WI38 (cell line): ENCODE results near the gene TMEM60.

Experiments
- H3K4me3 ChIP-seq: 2 replicates; pipeline ENCODE4 v1.5.1; 2011; ENCODE audit warnings: low read depth, mild to moderate bottlenecking, control low read depth, low read length
- TF ChIP-seq, protein P1 (sequence below): IDR thresholded peaks from 2 replicates; pipeline ENCODE4 v1.5.1; 2012; ENCODE audit warnings: low read depth, mild to moderate bottlenecking, control low read depth, low read length

The TMEM60 gene

GRCh38 chr7:77771901-77772300, 26.3 kb downstream of the TMEM60 start:
- TF ChIP-seq, protein P1, sequence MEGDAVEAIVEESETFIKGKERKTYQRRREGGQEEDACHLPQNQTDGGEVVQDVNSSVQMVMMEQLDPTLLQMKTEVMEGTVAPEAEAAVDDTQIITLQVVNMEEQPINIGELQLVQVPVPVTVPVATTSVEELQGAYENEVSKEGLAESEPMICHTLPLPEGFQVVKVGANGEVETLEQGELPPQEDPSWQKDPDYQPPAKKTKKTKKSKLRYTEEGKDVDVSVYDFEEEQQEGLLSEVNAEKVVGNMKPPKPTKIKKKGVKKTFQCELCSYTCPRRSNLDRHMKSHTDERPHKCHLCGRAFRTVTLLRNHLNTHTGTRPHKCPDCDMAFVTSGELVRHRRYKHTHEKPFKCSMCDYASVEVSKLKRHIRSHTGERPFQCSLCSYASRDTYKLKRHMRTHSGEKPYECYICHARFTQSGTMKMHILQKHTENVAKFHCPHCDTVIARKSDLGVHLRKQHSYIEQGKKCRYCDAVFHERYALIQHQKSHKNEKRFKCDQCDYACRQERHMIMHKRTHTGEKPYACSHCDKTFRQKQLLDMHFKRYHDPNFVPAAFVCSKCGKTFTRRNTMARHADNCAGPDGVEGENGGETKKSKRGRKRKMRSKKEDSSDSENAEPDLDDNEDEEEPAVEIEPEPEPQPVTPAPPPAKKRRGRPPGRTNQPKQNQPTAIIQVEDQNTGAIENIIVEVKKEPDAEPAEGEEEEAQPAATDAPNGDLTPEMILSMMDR: no peak
- no peak overlapping the region for H3K4me3 ChIP-seq

- TF ChIP-seq, protein P1: no peak
- H3K4me3 ChIP-seq: no peak overlapping the region
These were observed 27.9 kb downstream of the TMEM60 start for GRCh38 chr7:77770316-77770715.

DNA sequence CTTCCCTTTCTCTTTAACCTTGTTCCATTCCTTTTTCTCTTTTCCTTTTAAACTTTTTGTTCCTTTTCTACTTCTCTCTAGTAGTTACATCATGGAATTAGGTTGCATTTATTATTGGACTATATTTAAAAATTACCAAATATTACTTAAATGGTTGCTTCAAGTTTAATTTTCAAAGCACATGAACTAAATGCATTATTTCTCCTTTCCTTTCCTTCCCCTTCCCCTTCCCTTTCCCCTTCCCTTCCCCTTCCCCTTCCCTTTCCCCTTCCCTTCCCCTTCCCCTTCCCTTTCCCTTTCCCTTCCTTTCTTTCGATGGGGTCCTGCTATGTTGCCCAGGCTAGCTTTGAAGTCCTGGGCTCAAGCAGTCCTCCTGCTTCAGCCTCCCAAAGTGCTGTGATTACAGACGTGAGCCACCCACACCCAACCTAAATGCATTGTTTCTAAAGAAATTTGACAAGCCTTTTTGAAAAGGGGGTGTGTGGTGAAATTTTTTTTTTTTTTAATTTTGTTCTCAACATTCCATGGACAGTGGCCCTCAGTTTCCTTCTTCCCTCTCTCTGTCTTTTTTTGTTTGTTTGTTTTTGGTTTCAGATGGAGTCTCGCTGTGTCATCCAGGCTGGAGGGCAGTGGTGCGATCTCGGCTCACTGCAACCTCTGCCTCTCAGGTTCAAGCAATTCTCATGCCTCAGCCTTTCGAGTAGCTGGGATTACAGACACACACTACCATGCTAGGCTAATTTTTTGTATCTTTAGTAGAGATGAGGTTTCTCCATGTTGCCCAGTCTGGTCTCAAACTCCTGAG, 31.2 kb downstream of the TMEM60 start:
- TF ChIP-seq, protein P1: no peak

DNA sequence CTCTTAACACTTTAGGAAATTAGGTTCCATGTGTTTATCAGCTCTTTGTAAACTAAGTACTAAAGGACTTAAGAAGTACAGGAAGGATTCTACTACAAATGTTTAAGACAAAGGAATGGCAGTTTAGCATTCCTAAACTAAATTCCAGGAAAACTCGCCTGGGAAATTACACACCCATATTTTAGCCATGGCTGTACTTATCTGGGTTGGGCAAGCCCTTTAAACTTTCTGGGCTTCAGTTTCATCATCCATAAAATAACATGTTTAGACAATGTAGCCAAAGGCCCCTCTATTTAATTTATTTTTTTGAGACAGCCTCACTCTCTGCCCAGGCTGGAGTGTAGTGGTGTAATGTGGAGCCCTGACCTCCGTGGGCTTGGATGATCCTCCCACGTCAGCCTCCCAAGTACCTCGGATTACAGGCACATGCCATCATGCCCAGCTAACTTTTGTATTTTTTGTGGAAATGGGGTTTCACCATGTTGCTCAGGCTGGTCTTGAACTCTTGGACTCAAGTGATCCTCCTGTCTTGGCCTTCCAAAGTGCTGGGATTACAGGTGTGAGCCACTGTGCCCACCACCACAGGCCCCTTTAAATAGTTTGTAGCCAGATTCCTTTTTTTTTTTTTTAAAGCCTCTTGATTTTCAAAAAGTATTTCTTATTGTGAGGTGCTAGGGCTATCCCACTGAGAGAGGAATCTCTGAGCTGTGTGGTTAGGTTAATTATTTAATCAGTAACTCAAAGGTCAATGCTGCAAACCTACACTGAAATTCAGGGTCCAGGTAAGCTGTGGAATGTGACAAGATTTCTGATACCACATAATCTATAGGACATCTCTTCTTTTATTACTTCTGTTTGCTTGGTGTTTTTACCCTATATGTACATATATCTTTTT, 32.1 kb downstream of the TMEM60 start:
- H3K4me3 ChIP-seq: no peak overlapping the region
- TF ChIP-seq, protein P1: no peak

More for the DNA sequence above, 31.2 kb downstream of the TMEM60 start:
- no peak overlapping the region for H3K4me3 ChIP-seq

DNA sequence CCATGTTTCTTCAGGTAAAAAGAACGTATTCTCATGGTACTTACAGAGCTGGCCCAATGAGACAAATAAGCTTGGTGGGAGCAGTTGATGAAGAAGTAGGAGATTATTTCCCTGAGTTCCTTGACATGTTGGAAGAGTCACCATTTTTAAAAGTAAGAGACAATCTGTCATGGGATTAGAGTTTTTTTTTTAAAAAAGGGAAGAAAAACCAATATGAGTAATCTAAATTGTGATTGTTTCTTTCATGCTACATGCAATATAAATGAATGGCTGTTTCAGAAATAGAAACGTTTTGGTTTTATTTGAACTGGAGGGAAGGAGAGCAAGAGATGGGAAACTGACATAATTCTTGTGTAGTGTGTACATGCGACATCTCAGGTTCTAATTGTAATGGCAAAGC, 32.8 kb downstream of the TMEM60 start:
- H3K4me3 ChIP-seq: no peak overlapping the region
- TF ChIP-seq, protein P1: no peak

DNA sequence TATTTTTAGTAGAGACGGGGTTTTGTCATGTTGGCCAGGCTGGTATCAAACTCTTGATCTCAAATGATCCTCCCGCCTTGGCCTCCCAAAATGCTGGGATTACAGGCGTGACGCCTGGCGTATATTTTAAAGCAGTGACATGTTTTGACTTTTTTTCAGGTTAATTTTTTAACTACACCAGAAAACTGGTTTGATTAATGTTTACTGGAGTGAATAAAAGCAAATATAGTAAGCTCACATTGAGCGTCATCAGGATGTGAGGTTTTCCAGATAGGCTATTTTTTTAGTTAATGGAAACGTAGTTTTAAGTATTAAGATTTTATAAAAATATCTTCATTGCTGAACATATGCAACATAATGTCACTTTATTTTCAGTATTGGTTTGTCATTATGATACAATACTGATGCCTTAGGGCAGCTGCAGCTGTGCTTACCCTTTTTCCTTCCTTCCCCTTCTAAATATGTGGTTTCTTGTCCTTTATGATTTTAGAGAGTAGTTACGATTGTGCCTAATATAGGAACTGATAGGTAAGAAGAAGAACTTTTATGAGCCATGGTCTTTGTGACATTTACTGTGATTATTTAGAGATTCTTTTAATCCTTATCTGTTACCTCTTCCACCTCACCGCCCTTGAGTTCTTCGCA, 37.3 kb downstream of the TMEM60 start:
- no peak overlapping the region for H3K4me3 ChIP-seq

More for the DNA sequence above, 37.3 kb downstream of the TMEM60 start:
- TF ChIP-seq, protein P1: no peak
